GM19193 (cell line): ENCODE results near the gene CYBB.

ENCODE experiments used
- POLR2A ChIP-seq: IDR thresholded peaks from 4 replicates; pipeline ENCODE4 v1.6.1; 2011; ENCODE audit not compliant: insufficient read depth, insufficient read length; ENCODE audit errors: extremely low read depth

Gene CYBB

GRCh38 chrX:37812110-37812509 is 32.3 kb downstream of the CYBB start:
- TF ChIP-seq POLR2A: no peak

- no peak for TF ChIP-seq POLR2A
Measured at GRCh38 chrX:37813570-37813969, 33.7 kb downstream of the CYBB start.

GRCh38 chrX:37815366-37815765 is 35.5 kb downstream of the CYBB start:
- TF ChIP-seq POLR2A: no peak

- TF ChIP-seq POLR2A: no peak
Measured at GRCh38 chrX:37816766-37817165, 36.9 kb downstream of the CYBB start.

GRCh38 chrX:37817176-37817575 is 37.3 kb downstream of the CYBB start:
- no peak for TF ChIP-seq POLR2A

GRCh38 chrX:37817579-37817978 is 37.7 kb downstream of the CYBB start:
- no peak for TF ChIP-seq POLR2A

GRCh38 chrX:37818031-37818430 is 38.2 kb downstream of the CYBB start:
- no peak for TF ChIP-seq POLR2A

- TF ChIP-seq POLR2A: no peak
Measured at GRCh38 chrX:37820646-37821045, 40.8 kb downstream of the CYBB start.

GRCh38 chrX:37824491-37825214 is 44.8 kb downstream of the CYBB start:
- no peak for TF ChIP-seq POLR2A

GRCh38 chrX:37825215-37825842 is 45.5 kb downstream of the CYBB start:
- no peak for TF ChIP-seq POLR2A

GRCh38 chrX:37829721-37830120 is 49.9 kb downstream of the CYBB start:
- TF ChIP-seq POLR2A: no peak

- no peak for TF ChIP-seq POLR2A
Measured at GRCh38 chrX:37830371-37830770, 50.5 kb downstream of the CYBB start.

GRCh38 chrX:37834937-37835336 is 55.1 kb downstream of the CYBB start:
- no peak for TF ChIP-seq POLR2A

- TF ChIP-seq POLR2A: no peak
Measured at GRCh38 chrX:37840931-37841330, 61.1 kb downstream of the CYBB start.

GRCh38 chrX:37844622-37845021 is 64.8 kb downstream of the CYBB start:
- TF ChIP-seq POLR2A: no peak

- TF ChIP-seq POLR2A: no peak
Measured at GRCh38 chrX:37846141-37846540, 66.3 kb downstream of the CYBB start.
